ENCODE measurements around the gene GRM4.
A peak's percentile ranks its signal among the peaks of the same experiment; 100 is the strongest.

Gene GRM4

GRCh38 chr6:34126419-34126818 lies 19.5 kb downstream of the GRM4 start:
- Histone ChIP-seq H4K5ac (ENCODE audit: low read length) (no peak overlapping the region), H3K56ac (ENCODE audit: low read length) (no peak overlapping the region), H4K8ac (ENCODE audit: low read depth, low read length) (no peak overlapping the region), H2BK120ac (ENCODE audit: low read depth, low read length) (no peak overlapping the region), H3K27ac (ENCODE audit: low read depth, low read length) (no peak overlapping the region), H3K79me1 (ENCODE audit: low read length) (no peaks in the 10 kb centered on the region), H2AK5ac (ENCODE audit: low read length) (no peak overlapping the region), H2BK5ac (ENCODE audit: low read length) (no peak overlapping the region), H2BK15ac (replicated peaks; ENCODE audit: low read depth) (no peak overlapping the region), H3K9ac (ENCODE audit: low read length) (no peak overlapping the region), H3K18ac (ENCODE audit: low read length) (no peak overlapping the region), H3K4ac (ENCODE audit: low read depth, low read length) (no peak overlapping the region), H3K27me3 (ENCODE audit: insufficient read depth, low read length, poor library complexity) (no peaks in the 10 kb centered on the region), H3K23ac (ENCODE audit: low read length) (no peak overlapping the region), H3K79me2 (ENCODE audit: control insufficient read depth, insufficient read depth, low read length) (no peaks in the 10 kb centered on the region), H3K4me2 (ENCODE audit: low read length) (no peak overlapping the region), H3K4me1 (ENCODE audit: control insufficient read depth, low read depth, low read length) (peaks cover 3% of the 10 kb centered on the region), H3K4me3 (ENCODE audit: low read length) (no peak overlapping the region), H3K36me3 (ENCODE audit: control insufficient read depth, insufficient read depth, low read length) (no peaks in the 10 kb centered on the region)
- WGBS (ENCODE audit: extremely low coverage, insufficient coverage, low lambda C conversion rate) = no CpG with 5 or more reads among the region's 3 CpGs
- no peak for DNase-seq

- Histone ChIP-seq H3K18ac (ENCODE audit: low read length) (no peak overlapping the region), H3K56ac (ENCODE audit: low read length) (no peak overlapping the region), H2BK120ac (ENCODE audit: low read depth, low read length) (no peak overlapping the region), H3K4me1 (ENCODE audit: control insufficient read depth, low read depth, low read length) (peaks cover 3% of the 10 kb centered on the region), H3K79me2 (ENCODE audit: control insufficient read depth, insufficient read depth, low read length) (no peaks in the 10 kb centered on the region), H4K8ac (ENCODE audit: low read depth, low read length) (no peak overlapping the region), H3K23ac (ENCODE audit: low read length) (no peak overlapping the region), H3K27ac (ENCODE audit: low read depth, low read length) (no peak overlapping the region), H3K36me3 (ENCODE audit: control insufficient read depth, insufficient read depth, low read length) (no peaks in the 10 kb centered on the region), H2BK5ac (ENCODE audit: low read length) (no peak overlapping the region), H4K5ac (ENCODE audit: low read length) (no peak overlapping the region), H3K9ac (ENCODE audit: low read length) (no peak overlapping the region), H3K4ac (ENCODE audit: low read depth, low read length) (no peak overlapping the region), H3K4me3 (ENCODE audit: low read length) (no peak overlapping the region), H3K79me1 (ENCODE audit: low read length) (no peaks in the 10 kb centered on the region), H3K4me2 (ENCODE audit: low read length) (no peak overlapping the region), H2BK15ac (replicated peaks; ENCODE audit: low read depth) (no peak overlapping the region), H3K27me3 (ENCODE audit: insufficient read depth, low read length, poor library complexity) (no peaks in the 10 kb centered on the region), H2AK5ac (ENCODE audit: low read length) (no peak overlapping the region)
- WGBS (ENCODE audit: extremely low coverage, insufficient coverage, low lambda C conversion rate) = no CpG with 5 or more reads among the region's 3 CpGs
- DNase-seq = no peak
Measured at GRCh38 chr6:34125939-34126338, 19.9 kb downstream of the GRM4 start.

GRCh38 chr6:34120953-34121675 lies 24.8 kb downstream of the GRM4 start:
- Histone ChIP-seq H3K79me2 (ENCODE audit: control insufficient read depth, insufficient read depth, low read length) (no peaks in the 10 kb centered on the region), H3K27ac (ENCODE audit: low read depth, low read length) (no peak overlapping the region), H3K9ac (ENCODE audit: low read length) (no peak overlapping the region), H3K4me2 (ENCODE audit: low read length) (no peak overlapping the region), H3K23ac (ENCODE audit: low read length) (no peak overlapping the region), H3K18ac (ENCODE audit: low read length) (no peak overlapping the region), H4K8ac (ENCODE audit: low read depth, low read length) (no peak overlapping the region), H2BK5ac (ENCODE audit: low read length) (no peak overlapping the region), H3K27me3 (ENCODE audit: insufficient read depth, low read length, poor library complexity) (no peaks in the 10 kb centered on the region), H3K79me1 (ENCODE audit: low read length) (no peaks in the 10 kb centered on the region), H3K4me1 (ENCODE audit: control insufficient read depth, low read depth, low read length) (no peaks in the 10 kb centered on the region), H2BK15ac (replicated peaks; ENCODE audit: low read depth) (no peak overlapping the region), H3K56ac (ENCODE audit: low read length) (no peak overlapping the region), H2AK5ac (ENCODE audit: low read length) (no peak overlapping the region), H4K5ac (ENCODE audit: low read length) (no peak overlapping the region), H3K36me3 (ENCODE audit: control insufficient read depth, insufficient read depth, low read length) (no peaks in the 10 kb centered on the region), H2BK120ac (ENCODE audit: low read depth, low read length) (no peak overlapping the region), H3K4me3 (ENCODE audit: low read length) (no peak overlapping the region), H3K4ac (ENCODE audit: low read depth, low read length) (no peak overlapping the region)
- peak; percentile 60 for DNase-seq
- WGBS (ENCODE audit: extremely low coverage, insufficient coverage, low lambda C conversion rate) = no CpG with 5 or more reads among the region's 13 CpGs

- H3K23ac ChIP-seq (ENCODE audit: low read length) = no peak overlapping the region
- no peak overlapping the region for H3K4me3 ChIP-seq (ENCODE audit: low read length)
- H3K36me3 ChIP-seq (ENCODE audit: control insufficient read depth, insufficient read depth, low read length) = no peaks in the 10 kb centered on the region
- H3K79me1 ChIP-seq (ENCODE audit: low read length) = peaks cover 2% of the 10 kb centered on the region
- no peak overlapping the region for H2BK15ac ChIP-seq (replicated peaks; ENCODE audit: low read depth)
- H3K4me1 ChIP-seq (ENCODE audit: control insufficient read depth, low read depth, low read length) = no peaks in the 10 kb centered on the region
- no peak overlapping the region for H4K5ac ChIP-seq (ENCODE audit: low read length)
- H3K9ac ChIP-seq (ENCODE audit: low read length) = no peak overlapping the region
- no peak overlapping the region for H3K18ac ChIP-seq (ENCODE audit: low read length)
- no peak overlapping the region for H2BK120ac ChIP-seq (ENCODE audit: low read depth, low read length)
- no peak overlapping the region for H2BK5ac ChIP-seq (ENCODE audit: low read length)
- H3K79me2 ChIP-seq (ENCODE audit: control insufficient read depth, insufficient read depth, low read length) = no peaks in the 10 kb centered on the region
- no peak overlapping the region for H3K4me2 ChIP-seq (ENCODE audit: low read length)
- no peak overlapping the region for H3K4ac ChIP-seq (ENCODE audit: low read depth, low read length)
- H3K56ac ChIP-seq (ENCODE audit: low read length) = no peak overlapping the region
- H4K8ac ChIP-seq (ENCODE audit: low read depth, low read length) = no peak overlapping the region
- WGBS (ENCODE audit: extremely low coverage, insufficient coverage, low lambda C conversion rate) = no CpG with 5 or more reads among the region's 11 CpGs
- H3K27ac ChIP-seq (ENCODE audit: low read depth, low read length) = no peak overlapping the region
- no peak overlapping the region for H2AK5ac ChIP-seq (ENCODE audit: low read length)
- DNase-seq = no peak
- H3K27me3 ChIP-seq (ENCODE audit: insufficient read depth, low read length, poor library complexity) = no peaks in the 10 kb centered on the region
Measured at GRCh38 chr6:34115915-34116314, 30.0 kb downstream of the GRM4 start.

- Histone ChIP-seq H2BK15ac (replicated peaks; ENCODE audit: low read depth) (no peak overlapping the region), H2BK120ac (ENCODE audit: low read depth, low read length) (no peak overlapping the region), H2BK5ac (ENCODE audit: low read length) (no peak overlapping the region), H4K5ac (ENCODE audit: low read length) (no peak overlapping the region), H3K79me2 (ENCODE audit: control insufficient read depth, insufficient read depth, low read length) (no peaks in the 10 kb centered on the region), H3K4me2 (ENCODE audit: low read length) (no peak overlapping the region), H3K36me3 (ENCODE audit: control insufficient read depth, insufficient read depth, low read length) (no peaks in the 10 kb centered on the region), H3K56ac (ENCODE audit: low read length) (no peak overlapping the region), H3K27ac (ENCODE audit: low read depth, low read length) (no peak overlapping the region), H3K4ac (ENCODE audit: low read depth, low read length) (no peak overlapping the region), H3K9ac (ENCODE audit: low read length) (no peak overlapping the region), H3K27me3 (ENCODE audit: insufficient read depth, low read length, poor library complexity) (no peaks in the 10 kb centered on the region), H3K4me1 (ENCODE audit: control insufficient read depth, low read depth, low read length) (no peaks in the 10 kb centered on the region), H2AK5ac (ENCODE audit: low read length) (no peak overlapping the region), H3K23ac (ENCODE audit: low read length) (no peak overlapping the region), H4K8ac (ENCODE audit: low read depth, low read length) (no peak overlapping the region), H3K4me3 (ENCODE audit: low read length) (no peak overlapping the region), H3K79me1 (ENCODE audit: low read length) (peaks cover 2% of the 10 kb centered on the region), H3K18ac (ENCODE audit: low read length) (no peak overlapping the region)
- WGBS (ENCODE audit: extremely low coverage, insufficient coverage, low lambda C conversion rate) = no CpG with 5 or more reads among the region's 10 CpGs
- peak; percentile 72 for DNase-seq
Measured at GRCh38 chr6:34115403-34115795, 30.5 kb downstream of the GRM4 start.
